GM21447 (cell line): ENCODE results near the gene SECISBP2L.
A peak's percentile ranks its signal among the peaks of the same experiment; 100 is the strongest.
"Not testable (repeated sequence)": the region's sequence is repeated elsewhere in the genome, so short reads cannot be mapped to it uniquely, and the experiment has no call there.

ENCODE experiments used
- ATAC-seq: cut with Tn5 transposase; IDR thresholded peaks from one replicate; pipeline ENCODE4 v1.9.1; 2021; ENCODE audit not compliant: unreplicated experiment

SECISBP2L gene

GRCh38 chr15:48999314-48999713 is 46.9 kb downstream of the SECISBP2L start:
- no peak for ATAC-seq

DNA sequence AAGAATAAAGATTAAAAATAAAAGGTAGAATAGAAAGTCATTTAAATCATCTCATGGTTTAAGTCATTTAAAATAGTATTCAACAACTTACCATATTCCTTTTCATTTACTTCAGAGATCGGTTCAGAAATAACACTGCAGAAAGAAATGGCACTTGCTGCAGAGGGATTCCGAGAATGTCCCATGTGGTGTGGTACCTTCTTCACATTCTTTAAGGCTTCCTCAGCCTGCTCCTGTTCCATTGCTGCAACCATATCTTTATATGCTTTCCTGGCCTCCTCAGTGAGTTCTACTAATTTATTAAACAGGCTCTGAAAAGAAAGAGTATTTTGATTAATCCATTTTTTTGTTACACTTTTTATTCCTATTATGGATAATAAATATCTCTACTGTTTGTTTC is 50.0 kb downstream of the SECISBP2L start:
- no peak for ATAC-seq

DNA sequence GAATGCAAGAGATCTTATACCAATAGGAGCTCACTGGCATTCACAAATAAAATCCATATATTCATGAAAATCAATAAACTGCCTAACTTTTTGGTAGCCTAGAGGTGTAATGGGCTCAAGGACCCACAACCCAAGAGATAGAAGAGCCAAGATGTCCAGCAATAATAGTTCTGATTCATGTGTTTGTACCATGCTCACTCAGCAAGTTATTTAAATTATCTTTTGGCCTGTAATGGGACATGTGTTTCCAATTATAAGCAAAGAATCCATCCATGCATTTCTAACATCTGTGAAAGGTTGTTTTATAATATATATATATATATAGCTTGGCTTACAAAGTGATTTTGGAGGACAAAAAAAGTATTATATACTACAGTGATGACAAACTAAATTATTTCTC is 52.9 kb downstream of the SECISBP2L start:
- ATAC-seq: no peak

DNA sequence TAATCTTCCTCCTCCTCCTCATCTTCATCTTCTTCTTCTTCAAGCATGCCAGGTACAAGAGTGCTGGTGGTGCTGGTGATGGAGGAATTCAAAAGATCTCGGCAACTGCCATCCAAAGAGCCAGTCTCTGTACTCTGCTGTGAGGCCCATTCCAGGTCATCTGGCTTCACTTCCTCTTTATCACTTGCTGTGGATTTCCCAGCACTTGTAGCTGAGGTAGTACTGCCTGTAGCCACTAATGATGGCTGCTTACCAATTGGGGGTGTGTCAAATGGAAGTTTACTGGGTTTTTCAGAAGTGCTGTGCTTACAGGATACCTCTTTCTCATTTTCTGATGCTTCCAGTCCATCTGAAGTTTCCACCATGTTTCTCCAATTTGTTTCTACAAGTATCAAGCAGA is 53.7 kb downstream of the SECISBP2L start:
- ATAC-seq: peak; percentile 95

- no peak for ATAC-seq
Observed at GRCh38 chr15:48992096-48992495, 54.1 kb downstream of the SECISBP2L start.

DNA sequence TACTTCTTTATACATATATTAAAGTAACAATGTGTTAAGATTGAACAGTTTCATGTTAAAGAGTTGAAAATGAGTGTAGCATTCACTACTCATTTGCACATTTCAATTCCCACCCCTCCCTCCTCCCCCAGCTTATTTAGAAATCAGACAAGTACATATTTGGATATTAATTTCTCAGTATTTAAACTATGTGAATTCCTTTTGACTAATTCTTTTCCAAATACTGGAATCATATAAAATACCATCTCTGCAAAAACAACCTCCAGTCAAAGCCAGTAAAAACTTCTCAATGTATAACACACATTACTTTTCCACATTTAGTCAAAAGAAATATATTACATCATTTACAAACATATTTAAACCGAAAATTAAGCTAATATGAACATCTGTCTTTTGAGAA is 57.1 kb downstream of the SECISBP2L start:
- ATAC-seq: no peak

DNA sequence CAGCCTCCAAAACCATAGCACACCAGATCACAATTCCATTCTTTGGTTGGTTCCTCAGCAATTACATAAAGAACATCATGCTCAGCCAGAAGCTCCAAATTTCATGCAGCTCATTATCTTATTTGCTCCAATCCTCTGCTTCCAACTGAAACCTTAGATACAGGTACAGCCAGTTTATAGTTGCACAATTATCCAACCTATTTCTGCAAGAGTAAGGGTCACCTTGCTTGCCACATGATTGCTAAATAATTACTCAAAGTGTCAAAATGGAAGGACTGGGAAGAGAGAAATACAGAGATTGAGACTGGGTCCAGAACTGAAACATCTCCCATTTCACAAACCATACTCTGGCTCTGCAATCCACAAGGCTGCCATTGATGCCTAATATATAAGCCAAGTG is 59.1 kb downstream of the SECISBP2L start:
- ATAC-seq: no peak

DNA sequence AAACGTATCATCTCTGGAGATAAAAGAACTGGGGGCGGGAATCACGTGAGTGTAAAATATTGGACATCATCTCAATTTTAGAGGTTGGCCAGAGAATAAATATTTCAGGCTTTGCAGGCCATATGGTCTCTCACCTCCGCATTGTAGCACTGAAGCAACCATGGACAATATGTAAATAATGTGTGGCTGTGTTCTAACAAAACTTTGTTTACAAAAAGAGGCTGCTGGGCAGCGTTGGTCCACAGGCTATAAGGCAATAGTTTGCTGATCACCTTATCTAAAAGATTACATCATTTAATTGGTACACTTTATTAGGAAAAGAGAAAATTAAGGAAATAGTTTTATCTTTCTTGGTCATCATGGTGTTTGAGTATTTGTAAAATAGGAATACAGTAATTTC is 60.0 kb downstream of the SECISBP2L start:
- ATAC-seq: no peak

GRCh38 chr15:48985516-48985915 is 60.7 kb downstream of the SECISBP2L start:
- ATAC-seq: no peak

GRCh38 chr15:48984811-48985352 is 61.4 kb downstream of the SECISBP2L start:
- no peak for ATAC-seq

- no peak for ATAC-seq
Observed at GRCh38 chr15:48984021-48984710, 62.1 kb downstream of the SECISBP2L start.

GRCh38 chr15:48983300-48983699 is 62.9 kb downstream of the SECISBP2L start:
- no peak for ATAC-seq

DNA sequence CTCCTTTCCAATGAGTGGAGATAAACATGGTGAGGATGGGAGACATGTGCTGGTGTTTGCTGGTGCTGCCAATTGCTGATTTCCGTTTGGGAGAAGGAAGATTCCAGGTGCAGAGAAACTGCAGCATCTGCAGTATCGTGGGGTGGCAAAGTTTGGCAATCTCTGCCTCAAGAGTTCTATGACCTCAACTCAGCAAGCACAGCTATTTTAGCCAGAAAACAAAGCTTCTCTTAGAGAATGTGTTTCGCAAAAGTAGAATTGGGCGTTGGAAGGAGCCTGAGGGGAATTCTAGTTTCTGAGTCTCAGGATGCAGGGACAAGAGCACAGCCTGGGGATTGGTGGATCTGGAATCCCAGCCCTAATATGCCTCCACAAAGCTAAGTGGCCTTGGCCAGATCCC is 64.3 kb downstream of the SECISBP2L start:
- no peak for ATAC-seq

- ATAC-seq: no peak
Observed at GRCh38 chr15:48978638-48979037, 67.6 kb downstream of the SECISBP2L start.

DNA sequence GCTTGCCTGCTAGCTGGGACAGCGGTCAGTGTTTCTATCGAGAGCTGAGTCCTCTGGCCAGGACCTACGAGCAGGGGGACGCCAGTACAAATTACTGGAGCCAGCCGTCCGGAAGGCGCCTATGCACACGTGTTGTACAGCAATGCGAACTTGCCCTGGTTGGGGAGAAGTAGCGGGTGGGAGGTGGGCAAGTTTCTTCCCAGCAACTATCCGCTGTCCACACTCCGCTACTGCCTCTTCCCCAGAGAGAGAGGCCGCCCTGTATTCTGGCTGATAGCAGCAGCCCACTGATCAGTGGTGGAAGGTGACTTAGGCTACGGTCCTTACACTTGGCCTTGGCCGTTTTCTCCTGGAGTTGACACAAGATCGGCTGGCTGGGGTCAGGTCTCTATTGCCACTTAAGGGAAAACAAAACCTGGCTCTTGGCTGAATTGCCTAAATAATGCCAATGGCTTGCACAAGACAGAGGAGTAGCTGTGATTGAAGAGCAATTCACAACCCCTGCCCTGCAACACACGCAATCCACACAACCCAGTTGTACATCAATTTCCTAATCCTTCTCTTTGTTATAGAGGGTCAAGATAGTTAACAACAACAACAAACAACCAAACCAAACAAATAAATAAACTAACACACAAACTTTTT is 69.7 kb downstream of the SECISBP2L start:
- no peak for ATAC-seq

- ATAC-seq: peak; percentile 88
Observed at GRCh38 chr15:48975472-48976419, 70.5 kb downstream of the SECISBP2L start.

DNA sequence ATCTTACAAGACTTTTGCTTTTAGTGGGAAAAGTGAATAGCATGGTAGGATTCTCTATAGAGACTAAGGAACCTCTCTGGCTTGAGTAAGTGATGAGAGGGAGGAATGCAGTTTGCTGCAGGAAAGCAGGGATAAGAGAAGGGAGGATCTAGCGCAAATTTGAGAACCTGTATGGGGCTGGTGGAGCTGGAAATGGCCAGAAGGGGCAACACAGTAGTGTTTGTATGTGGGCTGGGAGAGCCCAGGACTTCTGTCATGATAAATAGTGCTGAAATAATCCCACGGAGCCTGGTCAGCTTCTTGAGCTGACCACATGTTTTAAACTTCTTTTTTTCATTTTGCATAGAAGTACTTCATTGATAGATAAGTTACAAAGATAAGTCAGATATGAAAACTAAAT is 71.4 kb downstream of the SECISBP2L start:
- no peak for ATAC-seq

- no peak for ATAC-seq
Observed at GRCh38 chr15:48972750-48973503, 73.3 kb downstream of the SECISBP2L start.

DNA sequence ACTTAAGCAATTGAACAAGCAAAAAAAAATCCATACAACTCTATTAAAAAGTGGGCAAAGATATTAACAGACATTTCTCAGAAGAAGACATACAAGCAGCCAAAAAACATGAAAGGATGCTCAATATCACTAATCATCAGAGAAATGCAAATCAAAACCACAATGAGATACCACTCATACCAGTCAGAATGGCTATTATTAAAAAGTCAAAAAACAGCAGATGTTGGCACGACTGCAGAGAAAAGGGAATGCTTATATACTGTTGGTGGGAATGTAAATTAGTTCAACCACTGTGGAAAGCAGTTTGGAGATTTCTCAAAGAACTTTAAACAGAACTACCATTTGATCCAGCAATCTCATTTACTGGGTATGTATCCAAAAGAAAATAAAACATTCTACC is 75.3 kb downstream of the SECISBP2L start:
- ATAC-seq: not testable (repeated sequence)

GRCh38 chr15:48968066-48968465 is 78.2 kb downstream of the SECISBP2L start:
- no peak for ATAC-seq

DNA sequence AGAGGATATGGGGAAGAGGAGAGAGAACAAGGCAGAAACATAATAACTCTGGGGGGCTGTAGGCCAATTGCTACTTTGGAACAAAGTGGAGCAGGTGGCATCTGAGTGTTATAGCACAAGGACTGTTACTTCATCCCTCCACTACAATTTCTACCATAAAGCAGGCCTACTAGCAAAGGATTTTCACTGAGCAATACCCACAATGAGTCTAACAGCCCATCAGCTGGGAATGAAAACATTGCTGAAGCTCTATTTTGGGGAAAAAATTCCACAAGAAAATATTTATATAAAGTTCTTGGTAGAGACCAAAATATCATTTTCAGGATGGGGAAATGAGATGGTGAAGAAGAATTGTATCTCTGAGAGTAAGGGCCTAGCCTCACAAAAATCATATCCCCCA is 78.9 kb downstream of the SECISBP2L start:
- ATAC-seq: no peak
